NT2/D1 (cell line): ENCODE results near the gene ST6GALNAC3.

Source experiments
- SUZ12 ChIP-seq: IDR thresholded peaks from 2 replicates; pipeline ENCODE4 v1.6.1; 2011; ENCODE audit not compliant: insufficient read length, insufficient read depth; ENCODE audit errors: extremely low read depth
- YY1 ChIP-seq: IDR thresholded peaks from 2 replicates; pipeline ENCODE4 v1.6.1; 2011; ENCODE audit not compliant: insufficient read length, insufficient read depth
- ZNF274 ChIP-seq: IDR thresholded peaks from 2 replicates; pipeline ENCODE4 v1.6.1; 2011; ENCODE audit warnings: mild to moderate bottlenecking, low read depth, low read length

GRCh38 chr1:76511558-76512179, 437.1 kb downstream of the ST6GALNAC3 start:
- TF ChIP-seq SUZ12 (no peak), ZNF274 (no peak), YY1 (no peak)
